SKM-1 (cell line): Measurements from ENCODE around the gene MGAT5B.
"Not testable (repeated sequence)": the region's sequence is repeated elsewhere in the genome, so short reads cannot be mapped to it uniquely, and the experiment has no call there.

ENCODE experiments used
- DNase-seq: peaks from one replicate; lab custom pipeline; 2025; ENCODE audit not compliant: unreplicated experiment; lab: John Stamatoyannopoulos, UW

MGAT5B gene

GRCh38 chr17:76845541-76846017 lies 22.6 kb upstream of the MGAT5B start:
- no peak for DNase-seq

- DNase-seq, result no peak
Observed at GRCh38 chr17:76847031-76847430, 21.2 kb upstream of the MGAT5B start.

- no peak for DNase-seq
Observed at GRCh38 chr17:76848670-76849069, 19.5 kb upstream of the MGAT5B start.

- DNase-seq, result not testable (repeated sequence)
Observed at GRCh38 chr17:76849160-76849559, 19.0 kb upstream of the MGAT5B start.

- DNase-seq, result no peak
Observed at GRCh38 chr17:76852843-76853242, 15.4 kb upstream of the MGAT5B start.

GRCh38 chr17:76855105-76855504 lies 13.1 kb upstream of the MGAT5B start:
- DNase-seq, result no peak

- DNase-seq, result no peak
Observed at GRCh38 chr17:76862079-76862478, 6.1 kb upstream of the MGAT5B start.

- DNase-seq, result no peak
Observed at GRCh38 chr17:76862494-76862893, 5.7 kb upstream of the MGAT5B start.

- DNase-seq, result no peak
Observed at GRCh38 chr17:76864024-76864423, 4.2 kb upstream of the MGAT5B start.

GRCh38 chr17:76865174-76865573 lies 3.0 kb upstream of the MGAT5B start:
- DNase-seq, result no peak

- DNase-seq, result no peak
Observed at GRCh38 chr17:76866203-76866602, 2.0 kb upstream of the MGAT5B start.

GRCh38 chr17:76866774-76867577 lies 1.2 kb upstream of the MGAT5B start:
- no peak for DNase-seq

- DNase-seq, result no peak
Observed at GRCh38 chr17:76867578-76868175, 527 bp upstream of the MGAT5B start.

- DNase-seq, result no peak
Observed at GRCh38 chr17:76868669-76869495, 678 bp downstream of the MGAT5B start.

- DNase-seq, result no peak
Observed at GRCh38 chr17:76869496-76870376, 1.5 kb downstream of the MGAT5B start.

GRCh38 chr17:76870377-76870714 lies 2.1 kb downstream of the MGAT5B start:
- no peak for DNase-seq

GRCh38 chr17:76871668-76872067 lies 3.5 kb downstream of the MGAT5B start:
- no peak for DNase-seq

- no peak for DNase-seq
Observed at GRCh38 chr17:76872221-76872873, 4.1 kb downstream of the MGAT5B start.

GRCh38 chr17:76872874-76873221 lies 4.6 kb downstream of the MGAT5B start:
- no peak for DNase-seq

GRCh38 chr17:76873856-76874255 lies 5.7 kb downstream of the MGAT5B start:
- DNase-seq, result no peak
